ENCODE measurements around the gene DNAH6. TPM values are rescaled to one million over a fixed set of nuclear protein-coding genes. Genes with fewer than 3 reads are reported as not detected.
"Not testable (repeated sequence)": the region's sequence is repeated elsewhere in the genome, so short reads cannot be mapped to it uniquely, and the experiment has no call there.

The DNAH6 gene
- total RNA-seq, 1 experiment from 2014 or later: 0.12 TPM

DNA sequence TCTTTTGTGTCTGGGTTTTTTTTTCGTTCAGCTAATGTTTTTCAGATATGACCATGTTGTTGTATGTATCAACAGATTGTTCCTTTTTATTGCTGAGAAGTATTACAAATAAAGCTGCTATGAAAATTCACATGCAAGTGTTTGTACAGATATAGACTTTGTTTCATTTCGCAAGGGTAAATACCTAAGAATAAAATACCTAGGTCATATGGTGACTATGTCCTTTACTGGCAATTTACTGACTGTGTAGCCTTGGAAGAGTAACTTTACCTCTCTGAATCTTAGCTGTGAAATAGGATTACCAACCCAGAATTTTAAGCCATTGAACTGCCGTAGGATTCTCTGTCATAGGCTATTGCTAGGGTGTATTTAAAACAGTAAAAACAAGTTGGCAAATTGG, 19.0 kb upstream of the DNAH6 start:
- DNase-seq (ENCODE audit: low read depth): no peak

DNA sequence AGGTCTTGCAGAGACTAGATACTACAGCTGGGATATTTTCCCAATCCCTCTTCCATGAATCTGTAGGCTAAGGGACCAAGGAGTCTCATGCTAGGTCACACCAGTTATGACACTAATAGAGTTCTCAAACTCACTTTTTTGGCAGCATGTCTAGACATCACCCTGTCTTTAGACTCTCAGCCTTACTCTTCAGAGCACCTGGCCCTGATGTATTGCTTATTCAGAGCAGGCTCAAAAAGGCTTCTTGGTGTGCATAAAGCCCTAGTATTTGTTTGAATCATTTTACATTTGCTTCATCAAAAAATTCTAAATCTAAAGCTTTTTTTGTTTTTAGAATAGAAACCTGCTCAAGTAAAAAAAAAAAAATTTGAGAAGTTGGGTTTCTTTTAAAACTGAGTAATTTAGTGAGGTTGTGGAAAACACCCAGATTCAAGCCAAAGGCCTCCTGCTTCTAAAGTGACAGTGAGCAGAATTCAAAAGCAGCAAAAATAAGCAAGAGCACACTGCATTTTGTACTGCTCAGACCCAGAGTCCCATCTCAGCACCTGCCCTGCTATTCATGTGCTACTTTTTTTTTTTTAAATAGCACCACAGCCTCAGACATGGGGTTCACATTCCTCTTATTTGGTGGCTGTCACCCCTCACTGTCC, 18.0 kb upstream of the DNAH6 start:
- no peak for DNase-seq (ENCODE audit: low read depth)

DNA sequence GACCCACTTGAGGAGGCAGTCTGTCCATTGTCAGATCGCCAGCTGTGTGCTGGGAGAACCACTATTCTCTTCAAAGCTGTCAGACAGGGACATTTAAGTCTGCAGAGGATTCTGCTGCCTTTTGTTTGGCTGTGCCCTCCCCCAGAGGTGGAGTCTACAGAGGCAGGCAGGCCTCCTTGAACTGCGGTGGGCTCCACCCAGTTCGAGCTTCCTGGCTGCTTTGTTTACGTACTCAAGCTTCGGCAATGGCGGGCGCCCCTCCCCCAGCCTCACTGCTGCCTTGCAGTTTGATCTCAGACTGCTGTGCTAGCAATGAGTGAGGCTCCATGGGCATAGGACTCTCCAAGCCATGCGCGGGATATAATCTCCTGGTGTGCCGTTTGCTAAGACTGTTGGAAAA, 5.3 kb upstream of the DNAH6 start:
- peak; percentile 3 for DNase-seq (ENCODE audit: low read depth)

DNA sequence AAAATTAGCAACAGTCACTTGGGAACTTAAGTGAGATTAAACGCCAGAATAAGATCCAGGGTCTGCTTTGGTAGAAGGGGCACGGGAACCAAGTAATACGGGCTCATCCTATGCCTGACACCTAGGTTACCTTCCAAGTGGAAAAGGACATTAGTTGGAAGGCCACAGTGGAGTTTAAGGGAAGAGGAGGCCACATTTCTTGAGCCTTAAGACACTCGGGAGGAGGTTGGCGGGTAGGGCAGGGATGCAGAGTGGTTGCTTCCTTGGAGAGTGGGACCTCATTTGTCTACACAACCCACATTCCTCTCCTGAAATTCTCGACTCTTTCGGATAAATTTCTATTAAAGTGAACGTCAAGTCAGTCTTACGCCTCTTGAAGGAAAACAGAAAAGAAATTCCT, 510 bp upstream of the DNAH6 start:
- no peak for DNase-seq (ENCODE audit: low read depth)

DNA sequence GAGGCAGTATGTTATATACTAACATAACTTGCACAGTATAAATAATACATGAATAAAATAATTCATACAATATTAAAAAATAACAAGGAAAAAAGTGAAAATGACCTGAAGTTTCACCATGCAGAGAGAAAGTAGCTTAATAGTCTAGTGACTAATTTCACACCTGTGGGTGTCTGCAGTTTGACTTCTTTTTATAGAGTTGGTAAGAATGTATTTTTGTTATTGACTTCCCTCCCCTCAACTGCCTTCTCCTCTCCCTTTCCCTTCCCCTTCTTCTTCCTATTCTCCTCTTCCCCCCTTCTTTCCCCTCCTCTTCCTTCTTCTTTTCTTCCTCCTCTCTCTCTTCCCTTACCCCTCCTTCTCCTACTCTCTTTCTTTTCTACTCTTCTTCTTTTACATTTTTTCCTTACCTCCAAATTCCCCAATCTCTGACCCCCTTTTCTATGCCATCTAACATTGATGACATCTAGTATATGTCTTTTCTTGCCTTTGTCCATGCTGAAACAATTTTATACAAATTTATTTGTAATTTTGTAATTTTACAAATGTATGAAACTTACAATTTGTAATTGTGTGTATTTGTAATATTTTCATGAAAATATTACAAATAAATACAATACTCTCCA, 3.1 kb downstream of the DNAH6 start:
- no peak for DNase-seq (ENCODE audit: low read depth)

DNA sequence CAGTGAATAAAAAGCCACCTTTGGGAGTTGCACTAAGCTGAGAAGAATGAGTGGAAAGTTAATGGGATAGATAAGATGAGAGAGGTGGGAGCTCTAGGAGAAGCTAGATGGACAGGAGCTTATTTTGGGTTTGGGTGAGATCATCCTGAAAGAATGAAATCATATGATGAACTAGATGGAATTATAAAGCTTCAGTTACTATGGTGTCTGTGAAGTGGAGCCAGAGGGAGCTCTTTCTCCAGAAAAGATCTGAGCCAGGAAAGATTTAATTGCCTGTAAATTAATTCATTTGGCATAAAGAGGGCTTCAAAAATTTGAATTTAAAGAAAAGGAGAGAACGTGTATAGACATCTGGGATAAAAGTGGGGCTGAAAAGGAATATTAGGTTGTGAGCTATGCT, 10.3 kb downstream of the DNAH6 start:
- DNase-seq (ENCODE audit: low read depth): no peak

DNA sequence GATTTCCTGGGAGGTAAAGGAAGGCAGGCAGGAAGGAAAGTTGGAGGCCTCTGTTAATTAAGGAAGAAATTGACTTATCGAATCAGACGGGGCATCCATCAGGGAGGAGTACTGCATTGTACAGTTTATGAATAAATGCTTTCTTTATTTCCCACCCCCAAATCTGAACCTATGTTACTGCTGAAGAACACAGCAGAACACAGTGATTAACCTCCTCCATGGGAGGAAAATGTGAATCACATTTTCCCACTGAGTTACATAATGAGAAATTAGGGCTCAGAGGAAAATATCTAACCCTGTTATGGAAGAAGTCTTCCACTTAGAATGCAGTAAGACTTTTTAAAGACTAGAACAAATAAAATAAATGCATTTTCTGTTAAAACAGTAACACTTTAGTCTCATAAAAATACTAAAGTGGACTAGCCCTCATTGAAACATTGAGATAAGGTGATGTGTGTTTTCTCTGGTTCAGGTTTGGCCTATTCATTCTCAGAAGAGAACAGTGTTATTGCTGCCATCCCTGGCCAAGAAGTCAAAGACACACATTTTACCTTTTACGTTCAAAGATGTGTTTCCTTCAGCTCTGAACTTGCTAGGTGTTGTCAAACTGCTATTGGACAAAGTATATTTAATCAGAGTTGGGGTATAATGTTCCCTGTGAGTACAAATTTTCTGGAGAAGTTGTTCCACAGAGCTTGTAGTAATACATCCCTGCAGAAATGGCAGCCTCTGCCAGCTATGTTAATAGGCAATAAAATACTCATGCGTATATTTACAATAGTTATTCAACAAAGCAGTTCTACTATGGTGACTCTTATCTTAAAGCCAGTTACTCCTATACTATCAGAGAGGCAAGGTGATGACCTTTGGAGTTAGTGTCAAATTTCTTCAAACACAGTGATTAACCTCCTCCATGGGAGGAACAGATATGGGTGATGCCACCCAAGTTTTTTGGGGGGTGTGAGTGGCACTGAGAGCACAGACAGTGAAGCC, 11.1 kb downstream of the DNAH6 start:
- no peak for DNase-seq (ENCODE audit: low read depth)

DNA sequence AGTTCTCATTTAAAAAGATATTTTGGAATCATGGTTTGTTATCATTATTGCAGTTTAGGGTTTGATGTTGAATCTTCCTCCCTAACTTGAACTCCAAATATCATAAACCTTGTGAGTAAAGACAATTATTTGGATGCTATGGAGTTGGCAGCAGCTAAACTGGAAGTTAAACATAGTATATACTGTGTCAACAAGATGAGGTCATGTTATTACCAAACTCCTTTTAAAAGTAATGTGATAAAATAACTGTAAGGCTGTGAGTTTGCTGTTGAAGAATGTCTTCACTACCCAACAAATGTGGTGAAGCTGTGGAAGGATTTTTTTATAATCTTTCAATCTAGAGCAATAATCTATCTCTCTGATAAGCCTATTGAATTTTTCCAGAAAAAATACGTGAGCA, 16.0 kb downstream of the DNAH6 start:
- no peak for DNase-seq (ENCODE audit: low read depth)

DNA sequence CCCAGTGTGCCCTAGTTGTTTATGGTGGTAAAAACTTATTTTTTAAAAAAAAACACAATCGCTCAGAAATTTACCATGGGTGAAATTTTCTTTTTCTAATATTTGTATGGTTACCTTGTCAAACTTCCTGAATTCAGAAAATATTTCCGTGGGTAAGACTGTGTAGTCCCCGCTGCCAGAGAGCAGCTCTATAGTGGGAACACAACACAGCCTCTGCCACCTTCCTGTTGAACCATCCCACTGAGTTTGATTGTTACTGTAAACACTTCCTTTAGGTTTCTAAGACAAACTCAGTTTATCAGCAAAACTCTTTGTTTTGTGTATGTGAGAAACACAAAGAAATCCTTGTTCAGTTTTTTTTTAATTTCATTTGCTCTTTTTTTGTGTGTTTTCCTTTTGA, 17.9 kb downstream of the DNAH6 start:
- no peak for DNase-seq (ENCODE audit: low read depth)

DNA sequence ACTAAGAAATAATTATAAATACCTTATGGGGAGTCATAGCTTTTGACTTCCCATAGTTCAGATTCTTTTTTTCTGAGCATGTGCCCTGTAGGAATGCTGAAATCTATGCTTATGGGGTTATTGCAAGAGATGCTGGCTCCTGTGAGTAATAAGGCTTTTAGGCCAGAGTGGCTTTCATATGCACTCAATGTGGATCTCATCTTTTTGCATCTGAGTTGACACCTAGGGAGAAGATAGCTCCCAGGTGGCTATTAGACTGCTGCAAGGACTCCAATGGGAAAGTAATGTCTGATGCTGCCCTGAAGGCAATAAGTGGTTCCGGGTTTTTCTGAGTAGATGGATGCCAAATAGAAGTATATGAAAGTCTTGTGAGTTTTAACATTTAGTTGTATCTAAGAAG, 21.0 kb downstream of the DNAH6 start:
- DNase-seq (ENCODE audit: low read depth): no peak

DNA sequence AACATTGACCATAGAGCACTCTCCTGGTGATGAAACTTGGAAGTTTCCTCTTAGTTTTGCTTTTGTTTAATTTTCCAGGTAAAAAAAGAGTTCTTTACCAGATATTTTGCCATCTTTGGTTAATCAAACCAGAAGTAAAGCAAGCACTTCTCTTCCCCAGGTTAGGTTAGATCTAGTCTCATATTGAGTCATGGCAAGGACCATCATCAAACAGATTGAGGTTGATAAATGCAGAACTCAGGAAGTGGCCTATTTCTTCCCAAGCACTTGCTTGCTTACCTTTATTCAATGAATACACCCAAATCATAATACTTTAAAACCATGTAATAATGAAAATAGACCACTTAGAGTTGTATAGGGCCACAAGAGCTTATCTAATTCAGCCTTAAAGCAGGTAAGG, 23.4 kb downstream of the DNAH6 start:
- no peak for DNase-seq (ENCODE audit: low read depth)

DNA sequence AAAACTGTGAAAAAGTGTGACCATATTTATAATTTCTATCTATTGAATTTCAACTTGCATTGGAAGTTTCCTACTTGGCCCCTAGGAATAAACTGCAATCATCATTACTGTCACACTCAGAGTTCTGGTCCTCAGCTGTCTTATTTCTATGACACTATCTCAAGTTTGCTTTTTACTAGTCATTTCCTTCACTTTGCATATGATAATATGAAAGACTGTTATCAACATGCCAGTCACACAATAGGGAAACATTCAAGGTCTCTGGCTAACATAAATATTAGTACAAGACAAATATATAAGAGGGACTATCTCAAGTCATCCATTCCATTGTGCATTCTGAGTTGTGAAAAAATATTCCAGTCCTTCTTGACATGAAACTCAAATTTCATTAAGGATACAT, 28.7 kb downstream of the DNAH6 start:
- no peak for DNase-seq (ENCODE audit: low read depth)

DNA sequence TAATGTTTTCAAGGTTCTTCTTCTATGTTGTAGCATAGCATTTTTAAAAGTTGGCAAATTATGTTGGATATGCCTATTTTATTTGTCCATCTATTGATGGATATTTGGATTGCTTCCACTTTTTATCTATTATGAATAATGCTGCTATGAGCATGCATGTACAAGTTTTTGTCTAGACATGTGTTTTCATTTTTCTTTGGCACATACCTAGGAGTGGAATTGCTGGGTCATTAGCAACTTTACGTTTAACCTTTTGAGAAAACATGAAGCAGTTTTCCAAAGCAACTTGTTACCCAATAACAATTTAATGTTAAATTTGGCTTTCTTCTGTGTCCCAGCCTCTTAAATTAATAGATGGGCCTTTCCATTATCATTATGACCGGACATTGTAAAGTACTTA, 30.3 kb downstream of the DNAH6 start:
- DNase-seq (ENCODE audit: low read depth): no peak

DNA sequence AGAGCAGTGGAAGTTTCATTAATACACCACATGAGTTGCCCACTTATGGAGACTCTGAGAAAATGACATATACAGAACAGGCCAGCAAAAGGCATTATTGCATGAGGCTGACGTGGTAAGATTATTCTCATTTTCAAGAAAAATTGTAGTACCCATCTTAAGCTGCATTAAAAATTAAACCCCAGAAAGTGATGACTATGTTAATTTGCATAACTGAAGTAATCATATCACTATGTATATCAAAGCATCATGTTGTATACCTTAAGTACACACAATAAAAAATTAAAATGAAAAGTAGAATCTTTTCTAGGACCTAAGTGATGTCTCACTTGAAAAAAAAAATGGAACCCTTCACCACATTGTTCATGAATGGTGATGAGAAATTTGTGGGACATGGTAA, 32.0 kb downstream of the DNAH6 start:
- no peak for DNase-seq (ENCODE audit: low read depth)

DNA sequence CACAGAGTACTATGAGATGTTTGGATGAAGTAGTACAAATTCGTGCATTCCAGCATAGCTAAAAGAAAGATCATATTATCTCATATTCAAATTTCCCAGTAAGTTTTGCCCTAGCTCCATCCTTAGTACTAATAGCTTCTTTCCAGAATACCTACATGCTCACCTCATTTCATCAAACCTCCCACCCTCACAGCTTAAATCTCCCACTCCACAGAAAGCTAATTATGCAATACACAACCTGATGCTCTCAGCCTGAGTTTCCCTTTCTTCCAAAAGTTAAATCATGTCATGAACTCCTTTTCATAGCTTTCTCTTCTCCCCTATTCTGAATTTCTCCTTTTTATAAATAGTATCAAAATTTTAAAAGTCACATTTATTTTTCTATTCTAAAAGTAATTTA, 34.6 kb downstream of the DNAH6 start:
- no peak for DNase-seq (ENCODE audit: low read depth)

DNA sequence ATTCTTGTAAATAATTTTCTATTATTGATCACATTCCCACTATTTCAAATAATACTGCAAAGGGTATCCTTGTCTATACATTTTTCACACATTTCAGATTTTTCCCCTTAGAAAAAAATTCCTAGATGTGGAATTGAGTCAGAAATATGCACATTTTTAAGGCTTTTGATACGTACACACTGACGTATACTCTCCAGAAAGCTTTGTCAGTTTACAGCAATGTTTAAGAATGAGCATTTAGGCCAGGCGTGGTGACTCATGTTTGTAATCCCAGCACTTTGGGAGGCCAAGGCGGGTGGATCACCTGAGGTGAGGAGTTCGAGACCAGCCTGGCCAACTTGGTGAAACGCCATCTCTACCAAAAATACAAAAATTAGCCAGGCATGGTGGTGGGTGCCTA, 35.2 kb downstream of the DNAH6 start:
- DNase-seq (ENCODE audit: low read depth): not testable (repeated sequence)

DNA sequence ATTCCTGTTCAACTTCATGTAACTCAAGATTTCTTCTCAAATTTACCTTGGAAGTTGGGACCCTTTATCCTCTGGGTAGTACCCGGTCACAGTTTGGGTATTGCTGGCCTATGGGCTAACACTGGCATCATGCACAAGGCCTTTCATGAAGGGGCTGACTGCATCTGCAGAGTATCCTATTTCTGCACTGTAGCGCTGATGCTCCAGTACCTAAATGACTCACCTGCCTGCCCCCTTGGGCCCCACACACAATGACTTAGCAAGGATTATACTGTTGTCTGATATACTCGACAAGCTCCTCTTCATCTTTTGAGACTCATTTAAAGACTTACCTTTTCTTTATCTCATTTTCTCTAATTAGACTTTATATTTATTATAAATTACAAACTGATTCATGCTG, 39.9 kb downstream of the DNAH6 start:
- no peak for DNase-seq (ENCODE audit: low read depth)

DNA sequence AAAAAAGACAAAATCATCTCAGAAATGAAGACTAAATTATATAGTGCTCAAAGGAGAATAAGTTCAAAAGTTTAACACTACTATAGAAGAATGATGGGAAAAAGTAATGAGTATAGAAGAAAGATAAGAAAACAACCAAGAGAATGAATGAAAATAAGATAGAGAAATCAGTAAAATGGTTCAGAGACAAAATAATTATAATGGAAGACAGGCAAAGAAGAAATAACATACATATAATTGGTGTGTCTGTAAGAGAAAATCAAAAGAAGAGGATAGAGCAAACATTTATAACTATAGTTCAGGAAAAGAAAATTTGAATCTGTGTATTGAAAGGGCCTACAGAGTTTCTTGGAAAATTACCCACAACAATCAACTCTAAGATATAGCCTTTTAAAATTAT, 43.5 kb downstream of the DNAH6 start:
- no peak for DNase-seq (ENCODE audit: low read depth)

DNA sequence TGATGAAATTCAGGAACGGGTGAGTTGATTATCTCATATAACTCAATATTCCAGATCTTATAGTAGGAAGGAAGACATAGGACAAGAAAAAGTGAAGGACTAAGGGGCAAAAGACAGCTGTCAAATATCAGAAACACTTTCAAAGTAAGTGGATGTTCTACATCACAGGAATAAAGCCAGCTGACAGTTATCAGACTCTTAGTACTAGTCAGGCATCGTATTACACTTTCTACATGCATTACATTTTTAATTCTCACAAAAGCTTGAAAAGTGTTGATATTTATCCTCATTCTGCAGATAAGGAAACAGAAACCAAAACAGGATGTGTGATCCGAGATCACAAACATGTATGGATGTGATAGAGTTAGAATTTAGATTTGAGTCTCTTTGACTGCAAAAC, 63.4 kb downstream of the DNAH6 start:
- no peak for DNase-seq (ENCODE audit: low read depth)

DNA sequence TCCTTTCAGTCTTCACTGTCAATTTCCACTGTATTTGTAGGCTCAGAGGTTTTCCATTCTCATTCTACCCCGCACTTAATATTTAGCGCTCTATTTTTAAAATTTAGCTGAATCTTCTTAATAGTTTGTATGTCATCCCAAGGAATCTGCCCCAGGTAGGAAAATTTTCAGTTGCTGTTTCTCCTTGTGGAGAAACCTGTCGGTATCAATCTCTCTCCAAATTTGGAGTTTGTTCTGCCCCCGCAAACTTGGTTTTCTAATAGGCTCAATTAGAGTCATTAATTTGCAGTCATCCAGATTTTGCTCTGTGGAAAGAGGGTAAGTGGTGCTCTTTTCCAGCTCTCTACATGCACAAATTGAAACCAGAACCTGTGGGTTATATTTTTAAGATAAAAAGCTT, 87.6 kb downstream of the DNAH6 start:
- DNase-seq (ENCODE audit: low read depth): no peak

DNA sequence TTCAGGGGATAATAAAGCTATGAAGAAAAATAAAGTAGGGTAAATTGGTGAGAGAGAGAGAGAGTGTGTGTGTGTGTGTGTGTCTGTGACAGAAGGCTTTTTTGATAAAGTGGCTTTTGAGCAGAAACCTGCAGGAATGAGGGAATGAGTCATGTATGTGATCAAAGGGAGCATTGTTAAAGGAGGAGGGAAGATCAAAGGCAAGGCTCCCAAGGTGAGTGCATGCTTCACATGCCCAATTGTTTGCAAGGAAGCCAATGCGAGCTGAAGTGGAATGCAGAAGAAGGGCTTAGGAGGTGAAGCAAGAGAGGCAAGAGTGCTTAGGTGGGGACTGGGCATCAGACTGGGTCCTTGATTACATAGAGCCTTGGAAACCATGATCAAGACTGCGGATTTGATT, 96.8 kb downstream of the DNAH6 start:
- no peak for DNase-seq (ENCODE audit: low read depth)

DNA sequence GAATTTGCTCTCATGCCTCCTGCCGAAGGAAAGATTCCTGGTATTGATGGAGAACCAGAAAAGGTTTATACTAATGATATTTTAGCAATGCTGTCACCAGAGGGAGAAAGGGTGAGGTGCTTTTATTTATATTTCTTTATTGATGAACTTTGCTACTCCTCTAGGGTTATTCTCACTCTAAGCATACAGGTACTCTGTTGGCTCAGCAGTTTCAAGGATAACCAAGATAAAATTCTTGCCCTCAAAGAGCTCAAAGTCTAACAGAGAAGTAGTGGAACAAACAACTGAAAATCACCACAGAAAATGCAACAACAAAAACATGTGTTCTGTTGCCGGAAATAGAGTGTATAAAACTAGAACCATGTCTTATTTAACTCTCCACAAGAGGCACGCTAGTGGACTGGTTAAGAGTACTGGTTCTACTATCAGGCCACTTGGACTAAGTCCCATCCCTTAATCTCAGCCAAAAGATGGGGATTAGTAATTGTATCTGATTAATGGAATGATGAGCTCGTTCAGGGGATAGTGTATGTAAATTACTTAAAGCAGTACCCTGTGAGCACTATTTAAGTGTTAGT, 103.6 kb downstream of the DNAH6 start:
- no peak for DNase-seq (ENCODE audit: low read depth)

DNA sequence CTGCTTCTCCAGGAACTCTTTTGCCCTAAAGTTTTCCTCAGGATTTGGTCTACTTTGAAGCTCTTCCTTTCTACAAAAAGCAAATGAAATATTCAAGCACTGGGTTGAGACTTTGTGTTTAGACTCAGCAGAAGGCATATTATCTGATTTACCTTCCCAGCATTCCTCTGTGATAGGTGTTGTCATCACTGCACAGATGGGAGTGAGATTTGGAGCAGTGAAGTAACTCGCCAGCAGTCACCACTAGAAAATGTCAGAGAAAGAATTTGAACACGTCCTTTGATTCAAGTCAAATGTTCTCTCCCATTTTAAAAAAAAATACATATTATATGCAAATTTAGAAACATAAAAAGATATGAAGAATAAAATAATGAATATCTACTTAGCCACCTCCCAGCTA, 112.2 kb downstream of the DNAH6 start:
- no peak for DNase-seq (ENCODE audit: low read depth)
